GM21723 (cell line): ENCODE data around the gene FERMT2.

ENCODE experiments used
- ATAC-seq: cut with Tn5 transposase; IDR thresholded peaks from one replicate; pipeline ENCODE4 v1.9.1; 2021; ENCODE audit warnings: mild to moderate bottlenecking, moderate library complexity; ENCODE audit not compliant: unreplicated experiment

The FERMT2 gene

GRCh38 chr14:52829527-52830185 lies 121.2 kb downstream of the FERMT2 start:
- ATAC-seq, result no peak

- ATAC-seq, result no peak
Observed at GRCh38 chr14:52827426-52827825, 123.4 kb downstream of the FERMT2 start.

- no peak for ATAC-seq
Observed at GRCh38 chr14:52825085-52825484, 125.8 kb downstream of the FERMT2 start.

DNA sequence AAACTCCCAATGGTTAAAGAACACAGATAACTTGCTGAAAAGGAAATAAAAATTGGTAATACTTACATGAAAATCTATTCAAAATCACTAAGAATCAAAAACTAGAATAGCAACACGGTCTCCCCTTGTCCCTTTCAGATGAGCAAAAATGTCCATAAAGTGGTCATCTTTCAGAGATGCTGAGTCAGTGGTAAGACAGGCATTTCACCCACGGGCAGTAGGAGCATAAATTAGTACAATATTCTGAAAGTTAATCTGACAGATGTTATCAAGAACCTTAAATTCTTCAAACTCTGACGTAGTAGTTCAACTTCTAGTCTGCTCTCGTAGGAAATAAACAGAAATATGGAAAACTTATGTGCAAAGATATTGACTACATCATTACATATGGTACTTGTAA lies 126.4 kb downstream of the FERMT2 start:
- no peak for ATAC-seq

- ATAC-seq, result no peak
Observed at GRCh38 chr14:52821805-52822250, 129.0 kb downstream of the FERMT2 start.

DNA sequence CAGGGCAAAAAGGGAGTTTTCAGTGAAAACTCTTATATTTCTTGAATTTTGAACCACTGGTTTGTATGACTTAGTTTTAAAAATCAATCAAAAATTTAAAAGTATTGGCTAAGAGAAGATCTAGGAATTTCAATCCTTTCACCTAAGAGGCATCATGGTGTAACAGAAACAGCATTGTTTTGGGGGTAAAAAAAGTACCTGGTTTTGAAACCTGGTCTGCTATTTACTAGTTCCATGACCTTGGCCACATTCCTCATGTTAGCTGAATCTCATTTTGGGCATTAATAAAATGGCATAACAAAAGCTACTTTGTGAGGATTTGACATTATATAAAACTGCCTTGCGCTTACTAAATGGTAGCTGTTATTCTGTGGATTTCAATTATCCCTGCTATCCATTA lies 142.7 kb downstream of the FERMT2 start:
- ATAC-seq, result no peak
